H54 (cell line): ENCODE measurements around the gene CNTN4.

Experiments used
- DNase-seq: peaks from one replicate; pipeline ENCODE4 v3.0.0; 2011; ENCODE audit warnings: low spot score, mixed read lengths; ENCODE audit not compliant: insufficient read length
- FAIRE-seq: peaks from 3 replicates; lab custom pipeline; 2011; peaks lifted over from hg19 to GRCh38; lab: Jason Lieb, UNC
- POLR2A ChIP-seq: IDR thresholded peaks from 2 replicates; pipeline ENCODE4 v1.6.1; 2011; ENCODE audit warnings: low read depth, mild to moderate bottlenecking, low read length

Gene CNTN4

GRCh38 chr3:2180634-2181033 is 82.0 kb downstream of the CNTN4 start:
- DNase-seq: no peak
- FAIRE-seq: no peak
- TF ChIP-seq POLR2A: no peak

GRCh38 chr3:2198776-2199279 is 100.2 kb downstream of the CNTN4 start:
- FAIRE-seq (no peak), DNase-seq (no peak)
- no peak for TF ChIP-seq POLR2A

GRCh38 chr3:2204054-2204453 is 105.4 kb downstream of the CNTN4 start:
- TF ChIP-seq POLR2A: no peak
- no peak for FAIRE-seq
- DNase-seq: no peak

GRCh38 chr3:2205692-2206091 is 107.0 kb downstream of the CNTN4 start:
- DNase-seq (no peak), FAIRE-seq (no peak)
- no peak for TF ChIP-seq POLR2A

GRCh38 chr3:2206536-2206935 is 107.9 kb downstream of the CNTN4 start:
- FAIRE-seq (no peak), DNase-seq (no peak)
- no peak for TF ChIP-seq POLR2A

- no peak for TF ChIP-seq POLR2A
- FAIRE-seq: no peak
- no peak for DNase-seq
Observed at GRCh38 chr3:2211568-2211967, 112.9 kb downstream of the CNTN4 start.

GRCh38 chr3:2212206-2212605 is 113.5 kb downstream of the CNTN4 start:
- no peak for TF ChIP-seq POLR2A
- DNase-seq (no peak), FAIRE-seq (no peak)

- DNase-seq: no peak
- FAIRE-seq: no peak
- TF ChIP-seq POLR2A: no peak
Observed at GRCh38 chr3:2218375-2218774, 119.7 kb downstream of the CNTN4 start.

GRCh38 chr3:2218816-2219215 is 120.2 kb downstream of the CNTN4 start:
- FAIRE-seq: no peak
- TF ChIP-seq POLR2A: no peak
- no peak for DNase-seq

- DNase-seq: no peak
- no peak for TF ChIP-seq POLR2A
- no peak for FAIRE-seq
Observed at GRCh38 chr3:2236203-2236602, 137.5 kb downstream of the CNTN4 start.

- TF ChIP-seq POLR2A: no peak
- DNase-seq (no peak), FAIRE-seq (no peak)
Observed at GRCh38 chr3:2244137-2244536, 145.5 kb downstream of the CNTN4 start.

- no peak for FAIRE-seq
- no peak for TF ChIP-seq POLR2A
- DNase-seq: no peak
Observed at GRCh38 chr3:2246873-2247648, 148.4 kb downstream of the CNTN4 start.

- DNase-seq (no peak), FAIRE-seq (no peak)
- TF ChIP-seq POLR2A: no peak
Observed at GRCh38 chr3:2247831-2248230, 149.2 kb downstream of the CNTN4 start.

- no peak for TF ChIP-seq POLR2A
- DNase-seq: no peak
- FAIRE-seq: no peak
Observed at GRCh38 chr3:2250783-2251182, 152.1 kb downstream of the CNTN4 start.

- FAIRE-seq (no peak), DNase-seq (no peak)
- TF ChIP-seq POLR2A: no peak
Observed at GRCh38 chr3:2261747-2262146, 163.1 kb downstream of the CNTN4 start.

GRCh38 chr3:2262204-2262603 is 163.5 kb downstream of the CNTN4 start:
- no peak for TF ChIP-seq POLR2A
- DNase-seq (no peak), FAIRE-seq (no peak)
